ENCODE data around the gene NOTUM.

DNA sequence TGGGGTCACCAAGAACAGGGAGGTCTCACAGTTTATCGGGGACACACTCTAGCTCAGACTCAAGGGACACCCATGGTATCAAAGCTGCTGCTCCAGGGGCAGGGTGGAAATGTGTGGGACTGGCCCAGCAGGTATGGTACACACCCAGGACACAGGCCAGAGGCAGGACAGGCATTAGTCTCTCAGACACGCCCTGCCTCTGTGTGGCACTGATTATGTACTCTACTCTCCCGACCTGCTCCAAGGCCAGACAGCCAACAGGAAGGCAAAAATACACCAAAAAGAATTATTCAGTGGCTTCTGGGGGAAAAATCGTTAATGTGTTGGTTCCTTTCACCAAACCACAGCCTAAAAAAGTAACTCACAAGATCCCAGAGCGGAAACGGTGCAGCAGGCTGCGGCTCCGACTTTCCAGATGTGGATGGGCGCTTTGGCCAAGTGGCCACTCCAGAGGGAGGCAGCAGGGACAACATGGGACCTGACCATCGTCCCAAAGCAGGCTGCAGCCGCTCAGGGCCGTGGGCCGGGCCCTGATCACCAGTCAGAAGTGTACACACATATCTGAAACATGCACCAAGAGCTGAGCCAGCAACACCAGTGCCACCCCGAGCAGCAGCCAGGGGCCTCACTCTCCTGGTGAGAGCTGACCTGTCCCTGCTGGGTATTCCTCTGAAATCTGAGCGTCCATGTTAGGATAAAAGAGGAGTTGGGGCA is 42.0 kb downstream of the NOTUM start:
- TF ChIP-seq, protein P1, sequence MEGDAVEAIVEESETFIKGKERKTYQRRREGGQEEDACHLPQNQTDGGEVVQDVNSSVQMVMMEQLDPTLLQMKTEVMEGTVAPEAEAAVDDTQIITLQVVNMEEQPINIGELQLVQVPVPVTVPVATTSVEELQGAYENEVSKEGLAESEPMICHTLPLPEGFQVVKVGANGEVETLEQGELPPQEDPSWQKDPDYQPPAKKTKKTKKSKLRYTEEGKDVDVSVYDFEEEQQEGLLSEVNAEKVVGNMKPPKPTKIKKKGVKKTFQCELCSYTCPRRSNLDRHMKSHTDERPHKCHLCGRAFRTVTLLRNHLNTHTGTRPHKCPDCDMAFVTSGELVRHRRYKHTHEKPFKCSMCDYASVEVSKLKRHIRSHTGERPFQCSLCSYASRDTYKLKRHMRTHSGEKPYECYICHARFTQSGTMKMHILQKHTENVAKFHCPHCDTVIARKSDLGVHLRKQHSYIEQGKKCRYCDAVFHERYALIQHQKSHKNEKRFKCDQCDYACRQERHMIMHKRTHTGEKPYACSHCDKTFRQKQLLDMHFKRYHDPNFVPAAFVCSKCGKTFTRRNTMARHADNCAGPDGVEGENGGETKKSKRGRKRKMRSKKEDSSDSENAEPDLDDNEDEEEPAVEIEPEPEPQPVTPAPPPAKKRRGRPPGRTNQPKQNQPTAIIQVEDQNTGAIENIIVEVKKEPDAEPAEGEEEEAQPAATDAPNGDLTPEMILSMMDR (IDR thresholded peaks at IDR 0.05): no peak
- TF ChIP-seq POLR2A (IDR thresholded peaks at IDR 0.05) (no peak), POLR2AphosphoS5 (IDR thresholded peaks at IDR 0.05; ENCODE audit: insufficient read depth in 1 of 2, low read depth in 1 of 2) (no peak)
